Mesenchymal stem cell (in vitro differentiated cells and primary cell): Measurements from ENCODE around the gene GLP2R.
A peak's percentile ranks its signal among the peaks of the same experiment; 100 is the strongest.

Source experiments
- DNase-seq: peaks from one replicate; pipeline ENCODE4 v3.0.0-alpha.2; 2013
- H2AFZ ChIP-seq: one replicate; pipeline ENCODE4 v1.6.1; 2013; ENCODE audit warnings: low read depth, mild to moderate bottlenecking, control low read depth, inconsistent platforms, low read length, moderate library complexity
- H2AK5ac ChIP-seq: 2 replicates; pipeline ENCODE4 v1.6.1; 2013; ENCODE audit warnings: low read length, moderate library complexity, mild to moderate bottlenecking, inconsistent platforms; ENCODE audit not compliant: severe bottlenecking
- H2BK120ac ChIP-seq: one replicate; pipeline ENCODE4 v1.6.1; 2013; ENCODE audit warnings: low read depth, mild to moderate bottlenecking, inconsistent platforms, low read length, moderate library complexity
- H2BK12ac ChIP-seq, 2 experiments: one replicate each; pipeline ENCODE4 v1.6.1; 2013; ENCODE audit warnings: inconsistent platforms in 2 of 2, low read length in 2 of 2, mild to moderate bottlenecking in 2 of 2, moderate library complexity in 2 of 2, control low read depth in 1 of 2
- H2BK15ac ChIP-seq: one replicate; pipeline ENCODE4 v1.6.1; 2013; ENCODE audit warnings: mild to moderate bottlenecking, low read depth, inconsistent platforms; ENCODE audit not compliant: poor library complexity, severe bottlenecking
- H2BK5ac ChIP-seq: 2 replicates; pipeline ENCODE4 v1.6.1; 2013; ENCODE audit warnings: low read depth, mild to moderate bottlenecking, low read length, control low read depth, inconsistent platforms; ENCODE audit not compliant: poor library complexity, severe bottlenecking
- H3K14ac ChIP-seq, 2 experiments: one replicate each; pipeline ENCODE4 v1.6.1; 2013; ENCODE audit warnings: inconsistent platforms in 2 of 2, low read length in 2 of 2, control low read depth in 1 of 2, mild to moderate bottlenecking in 1 of 2, moderate library complexity in 1 of 2
- H3K18ac ChIP-seq, 2 experiments: one replicate each; pipeline ENCODE4 v1.6.1; 2013; ENCODE audit warnings: inconsistent platforms in 2 of 2, low read length in 2 of 2, control low read depth in 1 of 2, low read depth in 1 of 2, mild to moderate bottlenecking in 1 of 2
- H3K23ac ChIP-seq, 2 experiments: one replicate each; pipeline ENCODE4 v1.6.1; 2013; ENCODE audit warnings: inconsistent platforms in 2 of 2, low read length in 2 of 2, mild to moderate bottlenecking in 2 of 2, moderate library complexity in 2 of 2, control low read depth in 1 of 2
- H3K27ac ChIP-seq: 2 replicates; pipeline ENCODE4 v1.5.1; 2013; ENCODE audit warnings: mild to moderate bottlenecking, moderate library complexity, low read length, control low read depth, inconsistent platforms; ENCODE audit not compliant: poor library complexity, severe bottlenecking
- H3K27me3 ChIP-seq, 2 experiments: 2 replicates each; pipeline versions ENCODE4 v1.6.1 to v1.7.0; 2013; ENCODE audit warnings: low read length in 2 of 2, mild to moderate bottlenecking in 2 of 2, moderate library complexity in 2 of 2, control low read depth in 1 of 2, inconsistent platforms in 1 of 2; ENCODE audit not compliant: control insufficient read depth in 1 of 2, insufficient read depth in 1 of 2
- H3K36me3 ChIP-seq, 2 experiments: 2 replicates each; pipeline versions ENCODE4 v1.6.1 to v1.7.0; 2013; ENCODE audit warnings: low read length in 2 of 2, control low read depth in 1 of 2, inconsistent platforms in 1 of 2, low read depth in 1 of 2, mild to moderate bottlenecking in 1 of 2; ENCODE audit not compliant: insufficient read depth in 2 of 2, control insufficient read depth in 1 of 2
- H3K4ac ChIP-seq, 2 experiments: one replicate each; pipeline ENCODE4 v1.6.1; 2013; ENCODE audit warnings: inconsistent platforms in 2 of 2, low read length in 2 of 2, mild to moderate bottlenecking in 2 of 2, moderate library complexity in 2 of 2, control low read depth in 1 of 2, low read depth in 1 of 2
- H3K4me1 ChIP-seq: 2 replicates; pipeline ENCODE4 v1.6.1; 2013; ENCODE audit warnings: low read depth, low read length, control low read depth; ENCODE audit not compliant: control insufficient read depth, insufficient read depth
- H3K4me2 ChIP-seq: 2 replicates; pipeline ENCODE4 v1.6.1; 2013; ENCODE audit warnings: low read length, mild to moderate bottlenecking, inconsistent platforms; ENCODE audit not compliant: poor library complexity, severe bottlenecking
- H3K4me3 ChIP-seq, 2 experiments: 2 replicates each; pipeline versions ENCODE4 v1.5.1 to v1.7.0; 2013; ENCODE audit warnings: low read length in 2 of 2, mild to moderate bottlenecking in 2 of 2, control low read depth in 1 of 2, low read depth in 1 of 2; ENCODE audit not compliant: insufficient read depth in 1 of 2
- H3K79me1 ChIP-seq: replicated peaks from 2 replicates; pipeline ENCODE4 v1.6.1; 2013; ENCODE audit warnings: mild to moderate bottlenecking, control low read depth, low read length, inconsistent platforms; ENCODE audit not compliant: poor library complexity, severe bottlenecking
- H3K9ac ChIP-seq: 2 replicates; pipeline ENCODE4 v1.7.0; 2013; ENCODE audit warnings: mild to moderate bottlenecking, low read length, moderate library complexity
- H3K9me3 ChIP-seq: 2 replicates; pipeline ENCODE4 v1.7.0; 2013; ENCODE audit warnings: mild to moderate bottlenecking, low read length; ENCODE audit not compliant: control insufficient read depth
- H4K8ac ChIP-seq: one replicate; pipeline ENCODE4 v1.6.1; 2013; ENCODE audit warnings: inconsistent platforms, mild to moderate bottlenecking, low read length, moderate library complexity
- H4K91ac ChIP-seq: one replicate; pipeline ENCODE4 v1.6.1; 2013; ENCODE audit warnings: mild to moderate bottlenecking, low read length, inconsistent platforms
- WGBS: methylation state at CpG from one replicate; pipeline ENCODE4 v1.1.7; 2013; ENCODE audit warnings: mixed read lengths; 5-methylcytosine and 5-hydroxymethylcytosine counted together

The GLP2R gene

GRCh38 chr17:9817086-9817485, 8.6 kb upstream of the GLP2R start:
- peaks cover 2% of the 10 kb centered on the region for H3K4me1 ChIP-seq
- H3K9me3 ChIP-seq: no peaks in the 10 kb centered on the region
- H3K9ac ChIP-seq: no peak overlapping the region
- H4K91ac ChIP-seq: no peak overlapping the region
- no peak overlapping the region for H2AFZ ChIP-seq
- no peak overlapping the region for H3K23ac ChIP-seq
- H2BK12ac ChIP-seq: no peak overlapping the region
- H3K36me3 ChIP-seq: no peaks in the 10 kb centered on the region
- peak; percentile 76 for DNase-seq
- no peak overlapping the region for H2BK120ac ChIP-seq
- no peak overlapping the region for H2AK5ac ChIP-seq
- H3K4ac ChIP-seq: no peak overlapping the region
- no peak overlapping the region for H3K18ac ChIP-seq
- no peaks in the 10 kb centered on the region for H3K79me1 ChIP-seq
- 75% methylated on average over 8 of the region's 8 CpGs for WGBS
- peaks cover 0 to 16% of the 10 kb centered on the region in 2 experiments for H3K27me3 ChIP-seq
- no peak overlapping the region for H3K27ac ChIP-seq
- H4K8ac ChIP-seq: no peak overlapping the region
- no peak overlapping the region for H2BK5ac ChIP-seq
- H3K4me2 ChIP-seq: no peak overlapping the region
- no peak overlapping the region for H3K14ac ChIP-seq
- H2BK15ac ChIP-seq: no peak overlapping the region
- no peak overlapping the region for H3K4me3 ChIP-seq

GRCh38 chr17:9818760-9819159, 7.0 kb upstream of the GLP2R start:
- Histone ChIP-seq H4K91ac (no peak overlapping the region), H3K27me3 (peaks cover 0 to 16% of the 10 kb centered on the region in 2 experiments), H2AFZ (no peak overlapping the region), H3K18ac (no peak overlapping the region), H2BK5ac (no peak overlapping the region), H3K9ac (no peak overlapping the region), H3K27ac (no peak overlapping the region), H3K79me1 (no peaks in the 10 kb centered on the region), H3K14ac (no peak overlapping the region), H2BK12ac (no peak overlapping the region), H4K8ac (no peak overlapping the region), H3K36me3 (no peaks in the 10 kb centered on the region), H3K4me2 (no peak overlapping the region), H2BK120ac (no peak overlapping the region), H2AK5ac (peak overlapping the region; percentile 29), H2BK15ac (no peak overlapping the region), H3K4me1 (peaks cover 2% of the 10 kb centered on the region), H3K9me3 (no peaks in the 10 kb centered on the region), H3K4me3 (no peak overlapping the region), H3K23ac (no peak overlapping the region), H3K4ac (no peak overlapping the region)
- 64% methylated on average over 4 of the region's 4 CpGs for WGBS
- DNase-seq: no peak

- H3K14ac ChIP-seq: no peak overlapping the region
- H2AK5ac ChIP-seq: no peak overlapping the region
- no peak overlapping the region for H3K4me2 ChIP-seq
- no peaks in the 10 kb centered on the region for H3K36me3 ChIP-seq
- H2BK15ac ChIP-seq: no peak overlapping the region
- no peak for DNase-seq
- no peaks in the 10 kb centered on the region for H3K79me1 ChIP-seq
- no peak overlapping the region for H3K4ac ChIP-seq
- no peak overlapping the region for H2BK12ac ChIP-seq
- H3K18ac ChIP-seq: no peak overlapping the region
- H2BK120ac ChIP-seq: no peak overlapping the region
- 79% methylated on average over 3 of the region's 3 CpGs for WGBS
- H4K91ac ChIP-seq: no peak overlapping the region
- H2BK5ac ChIP-seq: no peak overlapping the region
- no peak overlapping the region for H3K9ac ChIP-seq
- peaks cover 0 to 27% of the 10 kb centered on the region in 2 experiments for H3K27me3 ChIP-seq
- H3K23ac ChIP-seq: no peak overlapping the region
- no peak overlapping the region for H2AFZ ChIP-seq
- H3K27ac ChIP-seq: no peak overlapping the region
- H4K8ac ChIP-seq: no peak overlapping the region
- no peak overlapping the region for H3K4me3 ChIP-seq
- H3K9me3 ChIP-seq: no peaks in the 10 kb centered on the region
- peaks cover 2% of the 10 kb centered on the region for H3K4me1 ChIP-seq
Observed at GRCh38 chr17:9820448-9820847, 5.3 kb upstream of the GLP2R start.

GRCh38 chr17:9821921-9822320, 3.8 kb upstream of the GLP2R start, which contains the start of gene GSG1L2:
Gene GSG1L2, minus strand, starts transcription at chr17:9822079. Its CDS starts 8 bp downstream, at chr17:9822071.
- DNase-seq: no peak
- Histone ChIP-seq H3K79me1 (no peaks in the 10 kb centered on the region), H3K18ac (peak within 1 kb of the TSS in 1 of 2 experiments; percentile 49), H3K4me2 (no peak within 1 kb of the TSS), H3K4ac (peak within 1 kb of the TSS in 1 of 2 experiments; percentile 21), H2BK120ac (no peak within 1 kb of the TSS), H4K8ac (peak within 1 kb of the TSS; percentile 32), H3K9me3 (no peaks in the 10 kb centered on the region), H3K27ac (no peak within 1 kb of the TSS), H3K14ac (peak within 1 kb of the TSS in 1 of 2 experiments; percentile 93), H3K4me3 (no peak within 1 kb of the TSS), H2AFZ (no peak within 1 kb of the TSS), H3K36me3 (no peaks in the 10 kb centered on the region), H2AK5ac (no peak within 1 kb of the TSS), H3K9ac (no peak within 1 kb of the TSS), H3K27me3 (peaks cover 0 to 22% of the 10 kb centered on the region in 2 experiments), H2BK12ac (peak within 1 kb of the TSS in 1 of 2 experiments; percentile 59), H4K91ac (peak within 1 kb of the TSS; percentile 27), H3K4me1 (peaks cover 5% of the 10 kb centered on the region), H3K23ac (peak within 1 kb of the TSS in 1 of 2 experiments; percentile 63), H2BK5ac (no peak within 1 kb of the TSS), H2BK15ac (no peak within 1 kb of the TSS)
- WGBS: 88% methylated on average over 15 of the region's 15 CpGs
